ENCODE results near the gene UPK1A.
"Not testable (repeated sequence)": the region's sequence is repeated elsewhere in the genome, so short reads cannot be mapped to it uniquely, and the experiment has no call there.

UPK1A gene

DNA sequence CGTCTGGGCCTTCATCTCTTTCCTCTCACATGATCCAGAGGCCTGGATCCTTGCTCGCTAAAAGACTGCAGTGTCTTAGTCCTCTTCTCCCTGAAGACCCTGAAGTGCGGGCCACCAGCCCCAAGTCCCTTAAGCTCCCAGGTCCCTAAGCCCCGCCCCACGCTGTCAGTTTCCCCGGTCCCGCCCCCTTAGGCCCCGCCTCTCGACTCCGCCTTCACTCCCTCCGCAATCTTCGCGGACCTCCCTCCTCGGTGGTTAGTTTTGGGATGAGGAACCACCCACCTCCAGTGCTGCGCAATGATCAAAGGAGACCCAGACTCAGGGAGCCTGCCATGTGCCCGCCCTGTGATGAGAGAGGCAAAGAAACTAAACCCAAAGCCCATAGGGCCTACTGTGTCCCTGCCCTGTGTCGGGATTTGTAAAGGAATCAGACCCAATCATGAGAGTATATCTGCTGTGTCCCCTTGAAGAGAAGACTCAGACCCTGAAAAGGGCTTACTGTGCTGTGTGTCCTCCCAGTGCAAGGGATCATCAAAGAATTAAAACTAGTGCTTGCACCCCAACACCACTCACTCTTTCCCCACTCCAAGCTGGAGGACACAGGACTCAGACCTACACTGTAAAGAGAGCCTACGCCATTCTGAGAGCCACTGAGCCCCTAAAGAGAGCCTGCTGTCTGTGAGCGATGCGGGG is 21.2 kb upstream of the UPK1A start:
- peak; percentile 68 for DNase-seq

DNA sequence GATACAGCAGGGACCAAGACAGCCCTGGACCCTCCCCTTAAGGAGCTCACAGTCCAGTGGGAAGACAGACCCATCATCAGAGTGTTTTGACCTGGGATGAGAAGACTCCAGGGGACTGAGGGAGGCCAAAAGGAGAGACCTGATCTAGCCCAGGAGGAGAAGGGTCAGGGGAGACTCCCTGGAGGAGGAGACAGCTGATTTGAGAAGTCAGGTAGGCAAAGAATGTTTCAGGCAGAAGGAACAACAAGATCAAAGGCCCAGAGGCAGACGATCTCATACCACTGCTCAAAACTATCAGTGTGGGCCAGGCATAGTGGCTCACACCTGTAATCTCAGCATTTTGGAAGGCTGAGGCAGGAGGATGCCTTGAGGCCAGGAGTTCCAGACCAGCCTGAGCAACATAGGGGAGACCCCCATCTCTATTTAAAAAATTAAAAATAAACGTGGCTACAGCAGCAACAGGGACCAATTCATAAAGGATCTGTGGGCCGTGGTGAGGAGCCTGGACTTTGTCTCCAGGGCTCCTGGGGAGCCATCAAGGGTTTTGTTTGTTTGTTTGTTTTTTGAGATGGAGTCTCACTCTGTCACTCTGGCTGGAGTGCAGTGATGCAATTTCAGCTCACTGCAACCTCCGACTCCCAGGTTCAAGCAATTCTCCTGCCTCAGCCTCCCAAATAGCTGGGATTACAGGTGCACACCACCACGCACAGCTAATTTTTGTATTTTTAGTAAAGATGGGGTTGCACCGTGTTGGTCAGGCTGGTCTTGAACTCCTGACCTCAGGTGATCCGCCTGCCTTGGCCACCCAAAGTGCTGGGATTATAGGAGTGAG is 20.4 kb upstream of the UPK1A start:
- DNase-seq, result no peak

- DNase-seq, result peak; percentile 99
These were observed 18.0 kb upstream of the UPK1A start, which contains the start of gene COX6B1 for GRCh38 chr19:35648017-35648961. Gene COX6B1, plus strand, starts transcription at chr19:35648323. Its CDS starts 2,921 bp downstream, at chr19:35651244.

DNA sequence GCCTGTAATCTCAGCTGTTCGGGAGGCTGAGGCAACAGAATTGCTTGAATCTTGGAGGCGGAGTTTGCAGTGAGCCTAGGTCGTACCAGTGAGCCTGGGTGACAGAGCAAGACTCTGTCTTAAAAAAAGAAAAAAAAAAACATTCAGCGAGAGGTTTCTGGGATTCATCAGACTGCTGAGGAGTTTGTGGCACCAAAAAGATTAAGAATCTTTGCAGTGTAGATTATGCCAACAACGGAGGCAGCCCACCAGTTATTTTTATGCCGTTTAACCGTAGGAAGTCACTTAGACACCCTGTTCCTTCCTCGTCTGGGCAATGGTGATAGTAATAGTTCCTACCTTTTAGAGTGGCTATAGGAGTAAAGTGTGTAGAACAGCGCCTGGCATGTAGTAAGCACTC is 15.7 kb upstream of the UPK1A start:
- no peak for DNase-seq

GRCh38 chr19:35654828-35655227 is 11.5 kb upstream of the UPK1A start:
- not testable (repeated sequence) for DNase-seq

- no peak for DNase-seq
These were observed 10.7 kb upstream of the UPK1A start for GRCh38 chr19:35655600-35655999.

DNA sequence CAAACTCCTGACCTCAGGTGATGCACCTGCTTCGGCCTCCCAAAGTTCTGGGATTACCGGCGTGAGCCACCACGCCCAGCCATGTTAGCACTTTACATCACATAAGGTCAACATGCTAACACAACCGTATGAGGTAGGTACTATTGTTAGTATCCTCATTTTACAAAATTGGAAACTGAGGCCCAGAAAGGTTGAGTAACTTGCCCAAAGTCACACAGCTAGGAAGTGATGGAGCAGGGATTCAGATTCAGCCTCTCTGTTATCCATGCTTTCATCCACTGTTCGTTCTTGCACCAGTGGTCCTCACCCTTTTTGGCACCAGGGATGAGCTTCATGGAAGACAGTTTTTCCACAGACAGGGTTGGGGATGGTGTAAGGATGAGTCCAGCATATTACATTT is 9.6 kb upstream of the UPK1A start:
- DNase-seq, result no peak

- DNase-seq, result no peak
These were observed 8.2 kb upstream of the UPK1A start for GRCh38 chr19:35657904-35658700.

- no peak for DNase-seq
These were observed 4.3 kb upstream of the UPK1A start for GRCh38 chr19:35661995-35662340.

DNA sequence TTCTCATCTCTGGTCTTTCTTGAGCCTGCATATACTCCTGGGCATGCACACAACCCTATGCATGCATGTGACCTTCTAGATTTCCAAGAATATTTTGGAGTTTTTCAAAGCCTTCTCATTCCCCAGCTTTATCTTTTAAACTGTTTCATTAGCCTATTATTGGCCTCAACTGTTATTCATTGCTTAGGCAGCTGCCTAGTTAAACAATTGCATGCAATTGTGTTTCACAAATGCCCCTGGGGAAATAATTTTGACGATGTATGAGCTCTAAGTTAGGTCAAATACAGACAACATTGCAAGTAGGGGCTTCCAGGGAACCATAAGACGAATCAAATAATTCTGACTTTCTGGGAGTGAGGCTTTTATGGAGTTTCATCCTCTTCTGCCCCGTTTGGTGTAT is 2.3 kb upstream of the UPK1A start:
- DNase-seq, result no peak

DNA sequence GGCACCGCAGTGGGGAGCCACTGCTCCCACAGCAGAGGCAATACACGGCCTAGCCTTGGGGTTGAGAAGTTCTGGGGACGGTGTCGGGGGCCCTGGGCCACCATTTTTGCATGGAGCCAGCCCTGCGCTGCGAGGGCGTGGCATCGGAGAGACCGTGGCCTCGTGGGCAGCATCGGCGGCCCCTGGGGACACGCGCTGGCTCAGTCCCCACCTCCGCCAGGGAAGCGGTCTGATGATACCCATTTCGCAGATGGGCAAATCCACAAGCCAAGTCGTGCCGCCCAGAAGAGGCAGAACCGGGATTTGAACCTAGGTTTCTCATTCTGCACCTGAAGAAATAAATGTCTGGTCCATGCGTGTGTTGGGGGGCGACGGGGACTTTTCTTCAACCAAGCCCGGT is 1.2 kb upstream of the UPK1A start:
- no peak for DNase-seq

- DNase-seq, result no peak
These were observed 713 bp upstream of the UPK1A start for GRCh38 chr19:35665604-35666003.

- DNase-seq, result no peak
These were observed 3.2 kb downstream of the UPK1A start for GRCh38 chr19:35669566-35669965.

DNA sequence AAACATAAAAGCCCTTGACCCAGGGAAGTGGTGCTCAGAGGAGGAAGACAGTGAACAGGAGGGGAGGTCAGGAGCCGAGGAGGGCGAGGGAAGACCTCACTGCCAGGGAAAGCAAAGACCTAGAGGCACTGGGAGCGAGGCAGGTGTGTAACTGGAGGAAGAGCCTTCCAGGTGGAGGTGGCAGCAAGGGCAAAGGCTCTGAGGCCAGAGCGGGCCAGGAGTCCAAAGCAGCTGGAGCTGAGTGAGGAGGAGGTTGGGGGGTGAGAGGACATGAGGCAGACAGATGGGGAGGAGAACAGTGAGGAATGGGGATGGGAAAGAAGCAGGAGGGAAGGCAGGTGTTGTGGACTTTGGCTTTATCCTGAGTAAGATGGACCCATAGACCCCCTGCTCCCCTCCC is 3.7 kb downstream of the UPK1A start:
- no peak for DNase-seq

GRCh38 chr19:35670686-35671085 is 4.4 kb downstream of the UPK1A start:
- DNase-seq, result no peak

DNA sequence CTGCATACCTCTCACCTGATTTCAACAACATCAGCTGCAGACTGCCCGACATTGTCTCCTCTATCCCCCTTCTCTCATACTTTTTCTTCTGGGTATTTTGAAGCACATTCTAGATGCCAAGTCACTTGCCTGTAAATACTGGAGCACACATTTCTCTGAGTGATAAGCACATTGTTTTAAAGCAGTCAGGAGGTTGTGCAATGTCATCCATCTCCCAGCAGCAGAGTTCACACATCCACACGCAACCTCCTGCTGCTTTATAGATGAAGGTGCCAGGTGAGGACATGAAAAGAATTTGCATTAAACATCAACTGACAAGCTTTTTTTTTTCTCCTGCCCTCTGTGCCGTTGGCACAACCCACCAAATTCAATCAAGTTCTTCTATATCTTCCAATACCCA is 5.5 kb downstream of the UPK1A start:
- no peak for DNase-seq

- DNase-seq, result peak; percentile 53
These were observed 6.9 kb downstream of the UPK1A start for GRCh38 chr19:35673121-35673804.

DNA sequence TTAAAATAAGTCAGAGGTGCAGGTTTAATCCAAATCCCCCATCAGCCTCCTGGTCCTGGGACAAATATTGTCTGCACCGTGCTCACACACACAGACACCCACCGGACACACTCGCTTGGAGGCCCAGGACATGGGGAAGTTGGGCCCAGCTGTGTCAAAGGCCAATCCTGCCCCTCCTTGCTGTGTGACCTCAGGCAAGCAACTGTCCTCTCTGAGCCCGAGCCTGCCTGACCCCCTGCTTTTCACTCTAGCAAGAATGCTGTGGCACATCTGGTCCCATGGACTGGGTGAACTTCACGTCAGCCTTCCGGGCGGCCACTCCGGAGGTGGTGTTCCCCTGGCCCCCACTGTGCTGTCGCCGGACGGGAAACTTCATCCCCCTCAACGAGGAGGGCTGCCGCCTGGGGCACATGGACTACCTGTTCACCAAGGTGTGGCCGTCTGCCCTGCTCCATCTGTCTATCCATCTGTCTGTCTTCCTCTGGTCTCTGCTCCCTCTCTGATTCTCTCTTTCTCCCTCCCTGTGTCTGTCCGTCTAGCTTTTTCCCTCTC is 9.3 kb downstream of the UPK1A start:
- DNase-seq, result no peak

DNA sequence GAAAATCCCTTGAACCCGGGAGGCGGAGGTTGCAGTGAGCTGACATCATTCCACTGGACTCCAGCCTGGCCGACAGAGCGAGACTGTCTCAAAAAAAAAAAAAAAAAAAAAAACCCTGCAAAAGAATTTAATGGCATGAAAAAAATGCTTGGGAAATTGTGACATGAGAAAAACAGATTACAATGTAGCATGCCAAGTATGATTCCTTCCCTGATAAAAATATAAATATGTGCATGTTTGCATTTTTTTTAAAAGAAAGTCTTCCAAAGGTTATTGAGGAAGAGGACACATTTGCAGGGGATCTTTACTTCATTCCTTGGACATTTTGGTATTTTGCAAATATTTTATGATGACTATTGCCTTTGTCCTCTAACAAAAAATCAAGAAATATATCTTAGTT is 23.5 kb downstream of the UPK1A start:
- no peak for DNase-seq

- DNase-seq, result not testable (repeated sequence)
These were observed 24.8 kb downstream of the UPK1A start for GRCh38 chr19:35691106-35691505.

DNA sequence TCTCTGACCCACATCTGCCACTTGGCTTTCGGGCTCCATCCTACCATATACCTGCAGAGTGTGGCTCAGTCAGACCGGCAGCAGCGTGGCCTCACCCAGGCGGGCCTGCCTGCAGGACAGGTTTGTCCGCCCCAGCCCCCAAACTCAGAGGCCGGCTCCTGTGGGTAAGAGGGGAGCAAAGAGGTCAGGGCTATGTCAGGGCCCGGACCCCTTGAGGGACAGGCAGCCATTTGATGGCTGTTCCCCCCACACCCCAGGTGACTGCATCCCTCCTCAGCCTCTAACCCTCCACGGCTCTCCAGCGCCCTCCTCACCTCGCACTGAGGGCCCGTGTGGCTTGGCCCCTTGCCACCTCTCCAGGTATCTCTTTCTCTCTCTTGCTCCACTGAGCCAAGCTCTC is 25.7 kb downstream of the UPK1A start:
- no peak for DNase-seq

GRCh38 chr19:35693422-35693821 is 27.1 kb downstream of the UPK1A start:
- no peak for DNase-seq
